K562 (cell line): ENCODE measurements around the gene BCL10. TPM values are rescaled to one million over a fixed set of nuclear protein-coding genes. Genes with fewer than 3 reads are reported as not detected.

ENCODE experiments used
- CBFB ChIP-seq: sonication (generic); formaldehyde crosslinking; IDR thresholded peaks from 2 replicates; pipeline ENCODE4 v1.4.0; 2020; ENCODE audit warnings: mild to moderate bottlenecking, missing genetic modification reagents
- ELF1 ChIP-seq: fragments of 200-800 bp; sonication (Bioruptor generic); IDR thresholded peaks from 2 replicates; pipeline ENCODE4 v1.6.1; 2016; ENCODE audit warnings: missing genetic modification characterization, missing compliant biosample characterization
- ETV5 ChIP-seq: sonication (generic); formaldehyde crosslinking; IDR thresholded peaks from 2 replicates; pipeline ENCODE4 v1.4.0; 2020; ENCODE audit warnings: low read depth, mild to moderate bottlenecking, missing genetic modification reagents
- FOXJ2 ChIP-seq: fragments of 200-800 bp; sonication (Bioruptor generic); IDR thresholded peaks from 2 replicates; pipeline ENCODE4 v1.6.1; 2016; ENCODE audit warnings: missing genetic modification characterization, missing compliant biosample characterization
- MEIS2 ChIP-seq: fragments of 450-650 bp; IDR thresholded peaks from 2 replicates; pipeline ENCODE4 v1.6.1; 2014; ENCODE audit warnings: mild to moderate bottlenecking; ENCODE audit not compliant: partially characterized antibody
- MTF1 ChIP-seq: fragments of 250-450 bp; sonication (Bioruptor Pico); IDR thresholded peaks from 2 replicates; pipeline ENCODE4 v1.9.0; 2021; ENCODE audit warnings: moderate library complexity, mild to moderate bottlenecking, inconsistent platforms, borderline replicate concordance
- PHTF2 ChIP-seq: fragments of 250-450 bp; sonication (Bioruptor Pico); IDR thresholded peaks from 2 replicates; pipeline ENCODE4 v1.5.0; 2021; ENCODE audit warnings: mild to moderate bottlenecking
- STAT5A ChIP-seq: IDR thresholded peaks from 2 replicates; pipeline ENCODE4 v1.6.1; 2012; ENCODE audit warnings: low read length, inconsistent platforms, borderline replicate concordance
- ZFP36 ChIP-seq: fragments of 150-350 bp; IDR thresholded peaks from 2 replicates; pipeline ENCODE4 v1.6.1; 2018; ENCODE audit warnings: low read length, low read depth; ENCODE audit not compliant: partially characterized antibody
- ZNF232 ChIP-seq: sonication (generic); formaldehyde crosslinking; IDR thresholded peaks from 2 replicates; pipeline ENCODE4 v1.8.0; 2022; ENCODE audit warnings: mild to moderate bottlenecking, missing genetic modification reagents
- ZNF282 ChIP-seq: sonication (generic); formaldehyde crosslinking; IDR thresholded peaks from 2 replicates; pipeline ENCODE4 v1.8.1; 2023; ENCODE audit warnings: missing genetic modification reagents
- ZNF3 ChIP-seq: fragments of 250-450 bp; sonication (Bioruptor Pico); IDR thresholded peaks from 2 replicates; pipeline ENCODE4 v1.5.0; 2021; ENCODE audit warnings: mild to moderate bottlenecking, moderate library complexity
- polyA plus RNA-seq, 8 experiments: library from polyadenylated mRNA; depleted of rRNA in 4 of 8; stranded (reverse) in 5 of 8; unstranded in 3 of 8; fragments of >200 nt; fragmentation: Nextera tagmentation in 2 of 8; fragmentation: Illumina TruSeq in 1 of 8; extraction: Ambion mirVana in 2 of 8; extraction: Trizol in 1 of 8; gene quantifications; 2 replicates each; pipeline versions ENCODE4 v1.2.1 to v1.2.3, GENCODE V29; 2011 to 2014; ENCODE audit warnings: inconsistent platforms in 1 of 8, missing spikeins in 1 of 8
- total RNA-seq, 7 experiments: library from RNA; depleted of rRNA in 6 of 7; stranded (reverse); fragments of >200 nt in 6 of 7; fragmentation: Illumina TruSeq in 2 of 7; extraction: Trizol in 2 of 7; gene quantifications; 2 replicates each; pipeline versions ENCODE4 v1.2.1 to v1.2.3, GENCODE V29; 2011 to 2021; ENCODE audit warnings: low replicate concordance in 1 of 7
- TF ChIP-seq, protein P1 (sequence below), 2 experiments: fragments of 450-650 bp; IDR thresholded peaks; 2 replicates each; pipeline ENCODE4 v1.6.1; 2018; ENCODE audit warnings: mild to moderate bottlenecking in 2 of 2, low read depth in 1 of 2; ENCODE audit not compliant: partially characterized antibody in 2 of 2
- TF ChIP-seq, protein P2 (sequence below): sonication (generic); formaldehyde crosslinking; IDR thresholded peaks from 2 replicates; pipeline ENCODE4 v1.8.0; 2022; ENCODE audit warnings: missing genetic modification reagents, mild to moderate bottlenecking, borderline replicate concordance
- TF ChIP-seq, protein P3 (sequence below): fragments of 450-650 bp; formaldehyde crosslinking; IDR thresholded peaks from 2 replicates; pipeline ENCODE4 v1.4.0; 2022; ENCODE audit warnings: mild to moderate bottlenecking, moderate library complexity
- TF ChIP-seq, protein P4 (sequence below): fragments of 250-450 bp; sonication (Bioruptor Pico); IDR thresholded peaks from 2 replicates; pipeline ENCODE4 v1.4.0; 2020

BCL10 gene
- total and polyA plus RNA-seq, 9 of the 15 experiments (the other 6 are each of a cell fraction or from before 2014, with no cell fraction given), result 8.0 to 19.4 (median 12.3) TPM

DNA sequence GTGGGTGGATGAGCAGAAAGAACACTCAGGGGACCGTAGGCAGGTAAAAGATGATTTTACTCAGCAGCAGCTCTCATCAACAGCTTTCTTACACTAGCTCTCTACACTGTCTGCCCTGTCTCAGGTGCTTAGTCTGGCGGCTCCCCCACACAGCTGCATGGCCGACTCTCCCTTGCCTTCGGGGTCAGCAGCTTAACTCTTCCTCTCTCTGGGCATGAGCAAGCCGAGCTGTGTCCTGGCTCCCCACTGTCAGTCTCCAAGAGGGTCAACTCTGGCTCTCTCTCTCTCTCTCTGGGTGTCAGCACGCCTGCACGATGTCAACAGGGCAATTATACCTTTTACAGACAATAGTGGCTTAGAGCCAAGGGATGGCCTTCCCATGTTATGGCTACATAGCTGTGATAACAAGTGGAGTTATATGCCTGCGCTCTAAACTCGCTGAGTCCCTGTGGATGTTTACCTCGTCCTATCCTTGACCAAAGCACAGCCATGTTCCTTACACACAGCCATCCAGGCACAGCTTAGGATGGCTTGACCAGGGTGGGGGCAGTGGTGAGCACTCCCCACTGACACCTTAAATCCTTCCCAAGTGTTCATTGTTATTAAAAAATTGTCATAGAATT is 3.1 kb upstream of the BCL10 start (continued):
- TF ChIP-seq MEIS2 (no peak), PHTF2 (no peak), ZFP36 (no peak), STAT5A (no peak), ZNF3 (no peak), CBFB (CRISPR knock-in tag) (no peak), FOXJ2 (tag) (no peak), MTF1 (CRISPR knock-in tag) (no peak), ETV5 (CRISPR knock-in tag) (no peak), ZNF282 (no peak), ELF1 (tag) (no peak), ZNF232 (CRISPR knock-in tag) (no peak)
- TF ChIP-seq, protein P1, sequence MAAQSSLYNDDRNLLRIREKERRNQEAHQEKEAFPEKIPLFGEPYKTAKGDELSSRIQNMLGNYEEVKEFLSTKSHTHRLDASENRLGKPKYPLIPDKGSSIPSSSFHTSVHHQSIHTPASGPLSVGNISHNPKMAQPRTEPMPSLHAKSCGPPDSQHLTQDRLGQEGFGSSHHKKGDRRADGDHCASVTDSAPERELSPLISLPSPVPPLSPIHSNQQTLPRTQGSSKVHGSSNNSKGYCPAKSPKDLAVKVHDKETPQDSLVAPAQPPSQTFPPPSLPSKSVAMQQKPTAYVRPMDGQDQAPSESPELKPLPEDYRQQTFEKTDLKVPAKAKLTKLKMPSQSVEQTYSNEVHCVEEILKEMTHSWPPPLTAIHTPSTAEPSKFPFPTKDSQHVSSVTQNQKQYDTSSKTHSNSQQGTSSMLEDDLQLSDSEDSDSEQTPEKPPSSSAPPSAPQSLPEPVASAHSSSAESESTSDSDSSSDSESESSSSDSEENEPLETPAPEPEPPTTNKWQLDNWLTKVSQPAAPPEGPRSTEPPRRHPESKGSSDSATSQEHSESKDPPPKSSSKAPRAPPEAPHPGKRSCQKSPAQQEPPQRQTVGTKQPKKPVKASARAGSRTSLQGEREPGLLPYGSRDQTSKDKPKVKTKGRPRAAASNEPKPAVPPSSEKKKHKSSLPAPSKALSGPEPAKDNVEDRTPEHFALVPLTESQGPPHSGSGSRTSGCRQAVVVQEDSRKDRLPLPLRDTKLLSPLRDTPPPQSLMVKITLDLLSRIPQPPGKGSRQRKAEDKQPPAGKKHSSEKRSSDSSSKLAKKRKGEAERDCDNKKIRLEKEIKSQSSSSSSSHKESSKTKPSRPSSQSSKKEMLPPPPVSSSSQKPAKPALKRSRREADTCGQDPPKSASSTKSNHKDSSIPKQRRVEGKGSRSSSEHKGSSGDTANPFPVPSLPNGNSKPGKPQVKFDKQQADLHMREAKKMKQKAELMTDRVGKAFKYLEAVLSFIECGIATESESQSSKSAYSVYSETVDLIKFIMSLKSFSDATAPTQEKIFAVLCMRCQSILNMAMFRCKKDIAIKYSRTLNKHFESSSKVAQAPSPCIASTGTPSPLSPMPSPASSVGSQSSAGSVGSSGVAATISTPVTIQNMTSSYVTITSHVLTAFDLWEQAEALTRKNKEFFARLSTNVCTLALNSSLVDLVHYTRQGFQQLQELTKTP (IDR thresholded peaks at IDR 0.05; ENCODE audit: low read depth in 1 of 2, partially characterized antibody in 2 of 2), result no peak
- TF ChIP-seq, protein P2, sequence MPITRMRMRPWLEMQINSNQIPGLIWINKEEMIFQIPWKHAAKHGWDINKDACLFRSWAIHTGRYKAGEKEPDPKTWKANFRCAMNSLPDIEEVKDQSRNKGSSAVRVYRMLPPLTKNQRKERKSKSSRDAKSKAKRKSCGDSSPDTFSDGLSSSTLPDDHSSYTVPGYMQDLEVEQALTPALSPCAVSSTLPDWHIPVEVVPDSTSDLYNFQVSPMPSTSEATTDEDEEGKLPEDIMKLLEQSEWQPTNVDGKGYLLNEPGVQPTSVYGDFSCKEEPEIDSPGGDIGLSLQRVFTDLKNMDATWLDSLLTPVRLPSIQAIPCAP (CRISPR knock-in tag), result no peak
- TF ChIP-seq, protein P3, sequence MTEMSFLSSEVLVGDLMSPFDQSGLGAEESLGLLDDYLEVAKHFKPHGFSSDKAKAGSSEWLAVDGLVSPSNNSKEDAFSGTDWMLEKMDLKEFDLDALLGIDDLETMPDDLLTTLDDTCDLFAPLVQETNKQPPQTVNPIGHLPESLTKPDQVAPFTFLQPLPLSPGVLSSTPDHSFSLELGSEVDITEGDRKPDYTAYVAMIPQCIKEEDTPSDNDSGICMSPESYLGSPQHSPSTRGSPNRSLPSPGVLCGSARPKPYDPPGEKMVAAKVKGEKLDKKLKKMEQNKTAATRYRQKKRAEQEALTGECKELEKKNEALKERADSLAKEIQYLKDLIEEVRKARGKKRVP, result peak; percentile 72
- TF ChIP-seq, protein P4, sequence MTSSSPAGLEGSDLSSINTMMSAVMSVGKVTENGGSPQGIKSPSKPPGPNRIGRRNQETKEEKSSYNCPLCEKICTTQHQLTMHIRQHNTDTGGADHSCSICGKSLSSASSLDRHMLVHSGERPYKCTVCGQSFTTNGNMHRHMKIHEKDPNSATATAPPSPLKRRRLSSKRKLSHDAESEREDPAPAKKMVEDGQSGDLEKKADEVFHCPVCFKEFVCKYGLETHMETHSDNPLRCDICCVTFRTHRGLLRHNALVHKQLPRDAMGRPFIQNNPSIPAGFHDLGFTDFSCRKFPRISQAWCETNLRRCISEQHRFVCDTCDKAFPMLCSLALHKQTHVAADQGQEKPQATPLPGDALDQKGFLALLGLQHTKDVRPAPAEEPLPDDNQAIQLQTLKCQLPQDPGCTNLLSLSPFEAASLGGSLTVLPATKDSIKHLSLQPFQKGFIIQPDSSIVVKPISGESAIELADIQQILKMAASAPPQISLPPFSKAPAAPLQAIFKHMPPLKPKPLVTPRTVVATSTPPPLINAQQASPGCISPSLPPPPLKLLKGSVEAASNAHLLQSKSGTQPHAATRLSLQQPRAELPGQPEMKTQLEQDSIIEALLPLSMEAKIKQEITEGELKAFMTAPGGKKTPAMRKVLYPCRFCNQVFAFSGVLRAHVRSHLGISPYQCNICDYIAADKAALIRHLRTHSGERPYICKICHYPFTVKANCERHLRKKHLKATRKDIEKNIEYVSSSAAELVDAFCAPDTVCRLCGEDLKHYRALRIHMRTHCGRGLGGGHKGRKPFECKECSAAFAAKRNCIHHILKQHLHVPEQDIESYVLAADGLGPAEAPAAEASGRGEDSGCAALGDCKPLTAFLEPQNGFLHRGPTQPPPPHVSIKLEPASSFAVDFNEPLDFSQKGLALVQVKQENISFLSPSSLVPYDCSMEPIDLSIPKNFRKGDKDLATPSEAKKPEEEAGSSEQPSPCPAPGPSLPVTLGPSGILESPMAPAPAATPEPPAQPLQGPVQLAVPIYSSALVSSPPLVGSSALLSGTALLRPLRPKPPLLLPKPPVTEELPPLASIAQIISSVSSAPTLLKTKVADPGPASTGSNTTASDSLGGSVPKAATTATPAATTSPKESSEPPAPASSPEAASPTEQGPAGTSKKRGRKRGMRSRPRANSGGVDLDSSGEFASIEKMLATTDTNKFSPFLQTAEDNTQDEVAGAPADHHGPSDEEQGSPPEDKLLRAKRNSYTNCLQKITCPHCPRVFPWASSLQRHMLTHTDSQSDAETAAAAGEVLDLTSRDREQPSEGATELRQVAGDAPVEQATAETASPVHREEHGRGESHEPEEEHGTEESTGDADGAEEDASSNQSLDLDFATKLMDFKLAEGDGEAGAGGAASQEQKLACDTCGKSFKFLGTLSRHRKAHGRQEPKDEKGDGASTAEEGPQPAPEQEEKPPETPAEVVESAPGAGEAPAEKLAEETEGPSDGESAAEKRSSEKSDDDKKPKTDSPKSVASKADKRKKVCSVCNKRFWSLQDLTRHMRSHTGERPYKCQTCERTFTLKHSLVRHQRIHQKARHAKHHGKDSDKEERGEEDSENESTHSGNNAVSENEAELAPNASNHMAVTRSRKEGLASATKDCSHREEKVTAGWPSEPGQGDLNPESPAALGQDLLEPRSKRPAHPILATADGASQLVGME (CRISPR knock-in tag), result peak; percentile 81; the same call in 1 of the 2 replicates
